22Rv1 (cell line): ENCODE results near the gene RYK.

Experiments used
- H3K27ac ChIP-seq: fragments of 450-650 bp; 2 replicates; pipeline ENCODE4 v1.5.1; 2017
- ZFX ChIP-seq: fragments of 450-650 bp; IDR thresholded peaks from 2 replicates; pipeline ENCODE4 v1.6.1; 2017; ENCODE audit warnings: antibody characterized with exemption, borderline replicate concordance
- TF ChIP-seq, protein P1 (sequence below): fragments of 450-650 bp; IDR thresholded peaks from 2 replicates; pipeline ENCODE4 v1.5.1; 2017; ENCODE audit warnings: mild to moderate bottlenecking

RYK gene

DNA sequence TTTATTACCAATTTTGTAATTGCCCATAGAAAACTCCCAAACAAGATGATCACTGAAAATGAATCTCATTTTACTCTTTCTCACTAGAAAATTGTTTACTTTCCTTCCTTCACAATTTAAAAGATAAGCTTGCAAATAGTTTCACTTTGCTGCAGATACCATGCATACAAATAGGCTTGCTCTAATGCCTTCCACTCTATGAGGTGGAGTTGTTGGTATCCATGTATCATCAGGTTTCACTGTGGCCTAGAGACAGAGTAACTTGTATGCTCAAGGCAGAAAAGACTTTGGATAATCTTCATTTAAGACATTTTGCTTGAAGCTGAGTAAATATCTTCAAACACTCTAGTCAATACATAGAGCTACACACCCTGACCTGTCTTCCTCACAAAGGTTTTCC, 60.8 kb downstream of the RYK start:
- no peak overlapping the region for H3K27ac ChIP-seq
- TF ChIP-seq ZFX: no peak
- TF ChIP-seq, protein P1, sequence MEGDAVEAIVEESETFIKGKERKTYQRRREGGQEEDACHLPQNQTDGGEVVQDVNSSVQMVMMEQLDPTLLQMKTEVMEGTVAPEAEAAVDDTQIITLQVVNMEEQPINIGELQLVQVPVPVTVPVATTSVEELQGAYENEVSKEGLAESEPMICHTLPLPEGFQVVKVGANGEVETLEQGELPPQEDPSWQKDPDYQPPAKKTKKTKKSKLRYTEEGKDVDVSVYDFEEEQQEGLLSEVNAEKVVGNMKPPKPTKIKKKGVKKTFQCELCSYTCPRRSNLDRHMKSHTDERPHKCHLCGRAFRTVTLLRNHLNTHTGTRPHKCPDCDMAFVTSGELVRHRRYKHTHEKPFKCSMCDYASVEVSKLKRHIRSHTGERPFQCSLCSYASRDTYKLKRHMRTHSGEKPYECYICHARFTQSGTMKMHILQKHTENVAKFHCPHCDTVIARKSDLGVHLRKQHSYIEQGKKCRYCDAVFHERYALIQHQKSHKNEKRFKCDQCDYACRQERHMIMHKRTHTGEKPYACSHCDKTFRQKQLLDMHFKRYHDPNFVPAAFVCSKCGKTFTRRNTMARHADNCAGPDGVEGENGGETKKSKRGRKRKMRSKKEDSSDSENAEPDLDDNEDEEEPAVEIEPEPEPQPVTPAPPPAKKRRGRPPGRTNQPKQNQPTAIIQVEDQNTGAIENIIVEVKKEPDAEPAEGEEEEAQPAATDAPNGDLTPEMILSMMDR: no peak

DNA sequence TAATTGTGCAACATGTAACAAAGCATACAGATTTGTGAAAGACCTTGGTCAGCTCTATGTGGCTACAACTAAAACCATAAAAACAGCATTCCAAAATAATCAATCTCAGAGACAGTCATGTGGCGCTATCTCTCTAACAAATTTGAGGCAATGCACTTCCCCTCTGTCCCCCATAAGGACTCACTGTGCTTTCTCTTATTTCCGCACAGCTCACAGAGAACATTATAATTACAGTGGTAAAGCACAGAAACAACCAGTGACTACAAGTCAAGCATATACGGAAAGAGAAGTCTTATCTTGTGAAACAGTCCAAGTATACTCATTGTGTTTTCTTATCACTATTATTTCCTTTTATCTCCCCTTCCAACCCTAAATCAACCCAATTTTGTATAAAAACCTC, 64.3 kb downstream of the RYK start:
- TF ChIP-seq ZFX: no peak
- TF ChIP-seq, protein P1: no peak

GRCh38 chr3:134180761-134181160, 69.9 kb downstream of the RYK start:
- TF ChIP-seq ZFX: no peak
- TF ChIP-seq, protein P1: no peak
- no peak overlapping the region for H3K27ac ChIP-seq

More for the DNA sequence above, 64.3 kb downstream of the RYK start:
- H3K27ac ChIP-seq: no peak overlapping the region

GRCh38 chr3:134179508-134179907, 71.2 kb downstream of the RYK start:
- TF ChIP-seq, protein P1: no peak
- TF ChIP-seq ZFX: no peak

GRCh38 chr3:134163096-134163495, 87.6 kb downstream of the RYK start:
- no peak overlapping the region for H3K27ac ChIP-seq
- TF ChIP-seq, protein P1: no peak
- TF ChIP-seq ZFX: no peak

More at GRCh38 chr3:134179508-134179907, 71.2 kb downstream of the RYK start:
- no peak overlapping the region for H3K27ac ChIP-seq

GRCh38 chr3:134161898-134162615, 88.6 kb downstream of the RYK start:
- TF ChIP-seq ZFX: no peak
- TF ChIP-seq, protein P1: no peak
- H3K27ac ChIP-seq: no peak overlapping the region

GRCh38 chr3:134155446-134155845, 95.2 kb downstream of the RYK start:
- no peak for TF ChIP-seq ZFX
- TF ChIP-seq, protein P1: no peak
- no peak overlapping the region for H3K27ac ChIP-seq
